Activated T-cell treated with anti-CD3 and anti-CD28 coated beads for 24 hours (primary cell): ENCODE data around the gene MCUR1.
"Not testable (repeated sequence)": the region's sequence is repeated elsewhere in the genome, so short reads cannot be mapped to it uniquely, and the experiment has no call there.

Experiments used
- DNase-seq: peaks from one replicate; pipeline ENCODE4 v3.0.0-alpha.2; 2020; ENCODE audit warnings: low read depth

The MCUR1 gene

DNA sequence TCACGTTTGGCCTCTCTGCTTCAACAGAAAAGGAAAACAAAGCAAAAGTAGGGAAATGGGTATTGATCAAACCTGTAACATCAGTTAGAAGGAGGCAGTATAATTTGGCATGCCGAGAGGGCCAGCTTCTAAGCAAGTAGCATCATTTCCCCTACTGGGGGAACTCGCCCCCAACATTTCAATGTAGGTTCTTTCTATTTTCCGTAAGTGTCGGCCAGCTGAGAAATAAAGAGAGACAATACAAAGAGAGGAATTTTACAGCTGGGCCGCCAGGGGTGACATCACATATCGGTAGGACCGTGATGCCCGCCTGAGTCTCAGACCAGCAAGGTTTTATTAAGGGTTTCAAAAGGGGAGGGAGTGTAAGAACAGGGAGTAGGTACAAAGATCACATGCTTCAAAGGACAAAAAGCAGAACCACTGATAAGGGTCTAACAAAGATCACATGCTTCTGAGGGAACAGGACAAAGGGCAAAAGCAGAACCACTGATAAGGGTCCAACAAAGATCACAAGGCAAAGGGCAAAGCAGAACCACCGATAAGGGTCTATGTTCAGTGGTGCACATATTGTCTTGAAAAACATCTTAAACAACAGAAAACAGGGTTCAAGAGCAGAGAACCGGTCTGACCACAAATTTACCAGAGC is 14.4 kb upstream of the MCUR1 start:
- DNase-seq: not testable (repeated sequence)

GRCh38 chr6:13827032-13827431 is 12.7 kb upstream of the MCUR1 start:
- no peak for DNase-seq

DNA sequence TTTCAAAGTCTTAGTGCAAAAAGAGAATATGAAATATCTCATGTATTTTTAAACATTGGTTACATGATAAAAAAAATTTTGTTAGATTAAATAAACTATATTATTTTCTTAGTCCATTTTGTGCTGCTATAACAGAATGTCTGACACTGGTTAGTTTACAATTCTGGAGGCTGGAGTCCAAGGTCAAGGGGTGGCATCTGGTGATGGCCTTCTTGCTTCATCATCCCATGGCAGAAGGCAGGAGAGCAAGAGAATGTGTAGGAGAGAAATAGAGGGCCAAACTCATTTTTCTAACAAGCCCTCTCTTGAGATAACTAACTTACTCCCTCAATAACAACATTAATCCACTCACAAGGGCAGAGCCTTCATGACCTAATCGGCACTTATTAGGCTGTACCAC is 11.5 kb upstream of the MCUR1 start:
- DNase-seq: no peak

GRCh38 chr6:13818341-13818740 is 4.0 kb upstream of the MCUR1 start:
- no peak for DNase-seq

GRCh38 chr6:13814938-13815575 is 700 bp upstream of the MCUR1 start:
- no peak for DNase-seq

DNA sequence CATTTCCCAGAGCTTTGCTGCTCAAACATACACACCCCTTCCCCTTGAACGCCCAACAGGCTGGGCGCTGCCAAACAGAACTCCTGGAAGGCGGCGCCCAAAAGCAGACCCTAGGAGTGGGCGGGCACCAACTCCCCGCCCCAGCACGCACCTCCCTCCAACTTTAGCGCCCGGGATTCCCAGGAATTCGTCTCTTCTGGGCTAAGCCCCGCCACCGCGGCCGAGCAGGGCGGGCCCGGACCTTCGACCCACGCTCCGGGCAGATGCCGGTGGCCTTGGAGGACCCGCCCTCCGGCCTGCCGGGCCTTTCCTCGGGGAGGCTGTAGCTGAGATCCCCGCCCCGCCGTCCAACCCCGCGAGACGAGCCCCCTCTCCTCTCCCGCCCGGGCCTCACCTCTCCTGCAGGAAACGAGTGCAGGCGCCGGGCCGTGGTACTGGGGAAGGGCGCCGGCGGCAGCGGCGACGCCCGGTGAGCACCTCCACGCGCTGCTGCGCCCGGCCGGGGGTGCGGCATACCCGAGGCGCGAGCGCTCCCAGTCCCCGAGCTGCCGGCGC is 659 bp downstream of the MCUR1 start:
- no peak for DNase-seq

- DNase-seq: no peak
Measured at GRCh38 chr6:13813026-13813425, 1.3 kb downstream of the MCUR1 start.

- no peak for DNase-seq
Measured at GRCh38 chr6:13812359-13812642, 2.1 kb downstream of the MCUR1 start.

- DNase-seq: no peak
Measured at GRCh38 chr6:13811627-13812358, 2.6 kb downstream of the MCUR1 start.

DNA sequence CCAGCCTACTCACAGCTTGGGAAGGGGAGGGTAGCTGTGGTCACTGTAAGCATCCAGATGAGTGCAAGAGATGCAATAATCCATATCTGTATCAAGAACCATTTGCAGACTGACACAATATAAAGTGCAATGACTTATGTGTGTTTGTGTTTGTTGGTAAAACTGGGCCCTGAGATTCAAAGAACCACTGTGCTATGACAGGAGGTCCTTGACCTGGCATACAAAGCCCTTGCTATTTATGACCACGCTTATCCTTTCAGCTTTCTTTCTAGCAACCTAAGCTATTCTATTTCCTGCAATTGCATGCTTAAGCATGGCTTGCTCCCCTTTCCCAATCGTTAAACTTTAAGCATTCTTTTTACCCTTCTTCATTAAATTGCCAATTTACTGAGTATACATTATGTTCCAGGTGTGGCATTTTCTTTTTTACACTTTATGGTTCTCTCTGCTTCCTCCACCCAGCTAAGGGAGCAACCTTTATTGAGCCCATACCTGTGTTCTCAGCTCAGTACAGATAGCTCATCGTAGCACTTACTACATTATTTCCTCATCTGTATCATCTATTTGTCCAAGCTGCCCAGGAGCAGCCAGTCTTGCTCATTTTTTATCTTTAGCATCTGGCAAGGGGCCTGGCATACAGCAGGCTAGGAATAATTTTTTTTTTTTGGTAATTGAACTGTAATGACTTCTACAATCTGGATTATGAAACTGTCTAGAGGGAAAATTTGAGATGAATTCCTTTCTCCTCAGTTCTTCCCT is 3.5 kb downstream of the MCUR1 start:
- DNase-seq: no peak

DNA sequence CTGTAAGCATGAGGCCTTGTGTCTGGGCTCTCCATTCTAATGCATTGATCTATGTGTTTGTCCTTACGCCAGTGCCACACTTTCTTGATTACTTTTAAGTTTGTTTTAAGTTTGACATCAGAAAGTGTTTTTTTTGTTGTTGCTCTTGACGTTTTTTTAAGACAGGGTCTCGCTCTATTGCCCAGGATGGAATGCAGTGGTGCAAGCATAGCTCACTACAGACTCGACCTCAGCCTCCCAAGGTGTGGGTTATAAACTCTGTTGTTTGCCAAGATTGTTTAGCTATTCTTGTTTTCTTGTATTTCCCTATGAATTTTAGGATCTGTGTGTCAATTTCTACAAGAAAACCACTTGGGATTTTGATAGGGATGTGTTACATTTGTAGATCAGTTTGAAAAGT is 5.6 kb downstream of the MCUR1 start:
- DNase-seq: no peak

DNA sequence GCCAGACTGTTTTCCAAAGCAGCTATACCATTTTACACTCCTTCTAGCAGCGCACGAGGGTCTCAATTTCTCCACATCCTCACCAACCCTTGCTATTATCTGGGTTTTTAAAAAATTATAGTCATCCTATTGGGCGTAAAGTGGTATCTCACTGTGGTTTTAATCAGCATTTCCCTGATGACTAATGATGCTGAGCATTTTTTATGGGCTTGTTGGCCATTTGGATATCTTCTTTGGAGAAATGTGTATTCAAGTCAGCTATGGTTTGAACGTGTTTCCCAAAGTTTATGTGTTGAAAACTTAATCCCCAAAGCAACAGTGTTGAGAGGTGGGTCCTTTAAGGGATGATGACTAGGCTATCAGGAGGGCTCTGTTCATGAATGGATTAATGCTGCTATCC is 6.7 kb downstream of the MCUR1 start:
- no peak for DNase-seq

- DNase-seq: no peak
Measured at GRCh38 chr6:13803581-13803980, 10.8 kb downstream of the MCUR1 start.

DNA sequence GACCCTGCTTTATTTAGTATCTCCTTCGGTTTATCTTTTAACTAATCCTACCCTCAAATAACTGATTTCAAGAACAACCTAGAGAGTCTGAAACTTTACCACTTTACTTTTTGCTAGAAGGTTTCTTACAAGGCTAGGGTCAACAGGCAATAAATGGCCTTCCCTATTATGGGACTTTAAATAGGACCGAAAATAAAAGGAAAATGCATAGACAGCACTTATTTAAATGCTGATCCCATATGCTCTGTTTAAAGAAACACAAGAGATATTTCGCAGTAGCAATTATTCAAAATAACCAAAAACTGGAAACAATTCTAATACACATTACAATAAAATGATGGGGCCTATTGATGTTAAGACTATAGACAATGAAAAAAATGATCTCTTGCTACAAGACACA is 13.7 kb downstream of the MCUR1 start:
- no peak for DNase-seq

GRCh38 chr6:13796781-13797180 is 17.6 kb downstream of the MCUR1 start:
- no peak for DNase-seq

GRCh38 chr6:13795041-13795750 is 19.2 kb downstream of the MCUR1 start:
- peak; percentile 84 for DNase-seq

DNA sequence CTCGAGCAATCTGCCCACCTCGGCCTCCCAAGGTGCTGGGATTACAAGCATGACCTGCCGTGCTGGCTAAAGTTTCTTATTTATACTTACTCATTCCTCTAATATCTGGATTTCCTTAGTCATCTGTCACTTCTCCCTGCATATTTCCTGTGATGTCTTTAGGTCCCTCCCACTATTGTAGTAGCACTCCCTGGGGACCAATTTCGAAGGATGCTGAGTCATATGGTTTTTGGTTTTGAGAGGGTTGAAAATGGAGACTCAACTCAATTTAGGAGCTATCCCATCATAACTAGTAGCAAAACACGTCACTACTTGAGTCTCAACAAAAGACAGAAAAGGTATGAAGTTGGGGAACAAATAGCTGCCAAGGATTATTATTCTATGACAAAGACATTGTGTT is 20.2 kb downstream of the MCUR1 start:
- no peak for DNase-seq

GRCh38 chr6:13789746-13790145 is 24.6 kb downstream of the MCUR1 start:
- no peak for DNase-seq

- DNase-seq: no peak
Measured at GRCh38 chr6:13788820-13789219, 25.5 kb downstream of the MCUR1 start.

DNA sequence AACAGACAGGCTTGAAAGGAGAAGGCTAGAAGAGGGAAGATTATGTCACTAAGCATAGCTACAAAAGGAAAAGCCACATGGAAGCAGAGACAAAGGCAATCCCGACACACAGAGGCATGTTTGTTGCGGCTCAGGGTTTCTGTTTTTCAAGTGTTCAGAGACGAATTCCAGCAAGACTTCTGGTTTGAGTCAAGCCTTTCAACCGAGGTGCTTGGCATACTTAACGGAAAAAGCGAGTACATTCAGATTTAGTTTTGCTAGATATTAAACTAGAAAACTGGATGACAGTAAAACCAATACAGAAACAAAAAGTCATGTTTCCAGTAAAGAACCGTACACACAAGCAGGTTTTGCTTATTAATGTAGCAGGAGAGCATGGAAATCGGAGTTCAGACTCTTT is 27.2 kb downstream of the MCUR1 start:
- DNase-seq: no peak

DNA sequence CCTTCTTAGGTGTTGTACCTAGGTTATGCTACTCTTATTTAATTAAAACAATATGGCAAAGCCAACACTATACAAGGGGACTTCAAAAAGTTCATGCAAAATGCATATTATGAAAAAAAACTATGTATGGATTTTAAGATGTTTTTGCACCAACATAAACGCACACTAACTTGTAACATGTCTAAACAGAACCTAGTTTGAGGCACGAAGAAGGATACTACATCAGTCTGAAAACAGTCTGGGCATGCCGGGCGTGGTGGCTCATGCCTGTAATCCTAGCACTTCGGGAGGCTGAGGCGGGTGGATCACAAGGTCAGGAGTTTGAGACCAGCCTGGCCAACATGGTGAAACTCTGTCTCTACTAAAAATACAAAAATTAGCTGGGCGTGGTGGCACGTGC is 34.2 kb downstream of the MCUR1 start:
- not testable (repeated sequence) for DNase-seq

DNA sequence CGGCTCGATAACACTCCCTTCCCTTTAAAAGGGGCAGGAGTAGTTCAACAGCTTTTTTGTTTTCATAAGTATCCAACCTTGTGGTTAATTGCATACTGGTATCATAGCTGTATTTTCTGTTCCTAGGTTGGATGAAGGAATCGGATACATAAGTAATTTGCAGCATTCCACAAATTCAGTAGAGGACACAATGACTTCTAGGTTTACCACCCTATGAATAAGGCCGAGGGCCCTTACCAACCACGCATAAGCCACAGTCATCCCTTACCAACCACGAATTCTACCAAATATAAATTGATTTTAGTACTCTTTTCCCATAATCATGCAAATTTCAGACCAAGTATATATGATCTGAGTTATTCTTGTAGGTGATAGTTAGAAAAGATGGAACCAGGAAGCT is 36.3 kb downstream of the MCUR1 start:
- DNase-seq: no peak
